GM23338 (cell line): Measurements from ENCODE around the gene SAT1. TPM values are rescaled to one million over a fixed set of nuclear protein-coding genes. Genes with fewer than 3 reads are reported as not detected.

ENCODE experiments used
- ATAC-seq: fragments of 200-7000 bp; cut with Tn5 transposase; 3 replicates; pipeline ENCODE4 v1.9.1; 2020
- DNase-seq: peaks from one replicate; pipeline ENCODE4 v3.0.0-alpha.2; 2015; ENCODE audit warnings: low spot score
- H2AFZ ChIP-seq: fragments of 200-600 bp; sonication (generic); 2 replicates; pipeline ENCODE4 v1.8.0; 2016; ENCODE audit warnings: antibody characterized with exemption, mild to moderate bottlenecking, moderate library complexity
- H3F3A ChIP-seq: fragments of 200-600 bp; sonication (generic); replicated peaks from 2 replicates; pipeline ENCODE4 v1.8.0; 2017; ENCODE audit warnings: antibody characterized with exemption, mixed run types, low read depth
- H3K27ac ChIP-seq: fragments of 200-600 bp; sonication (generic); 2 replicates; pipeline ENCODE4 v1.6.1; 2016; ENCODE audit warnings: low read depth
- H3K27me3 ChIP-seq: fragments of 200-600 bp; sonication (generic); 2 replicates; pipeline ENCODE4 v1.8.0; 2016; ENCODE audit warnings: mild to moderate bottlenecking, mixed run types, moderate library complexity; ENCODE audit not compliant: insufficient read depth
- H3K36me3 ChIP-seq: fragments of 200-600 bp; sonication (generic); 2 replicates; pipeline ENCODE4 v1.8.0; 2016; ENCODE audit warnings: mild to moderate bottlenecking; ENCODE audit not compliant: insufficient read depth
- H3K4me1 ChIP-seq: fragments of 200-600 bp; sonication (generic); 2 replicates; pipeline ENCODE4 v1.8.0; 2016; ENCODE audit warnings: mild to moderate bottlenecking, moderate library complexity; ENCODE audit not compliant: insufficient read depth
- H3K4me2 ChIP-seq: fragments of 200-600 bp; sonication (generic); 2 replicates; pipeline ENCODE4 v1.7.1; 2017; ENCODE audit warnings: mixed run types
- H3K4me3 ChIP-seq: fragments of 200-600 bp; sonication (generic); 2 replicates; pipeline ENCODE4 v1.6.1; 2016; ENCODE audit warnings: mixed run types
- H3K79me2 ChIP-seq: fragments of 200-600 bp; sonication (generic); replicated peaks from 2 replicates; pipeline ENCODE4 v1.8.0; 2017; ENCODE audit warnings: mild to moderate bottlenecking; ENCODE audit not compliant: insufficient read depth
- H3K9me2 ChIP-seq: fragments of 200-600 bp; sonication (generic); 2 replicates; pipeline ENCODE4 v1.8.0; 2017; ENCODE audit not compliant: insufficient read depth
- H4K20me1 ChIP-seq: fragments of 200-600 bp; sonication (generic); replicated peaks from 2 replicates; pipeline ENCODE4 v1.8.0; 2017; ENCODE audit warnings: mild to moderate bottlenecking; ENCODE audit not compliant: insufficient read depth
- H3K27ac Mint-ChIP-seq: 2 replicates; pipeline ENCODE4 v1.8.0; 2020; ENCODE audit warnings: inconsistent platforms, mild to moderate bottlenecking, moderate library complexity, mixed read lengths
- H3K27me3 Mint-ChIP-seq: 3 replicates; pipeline ENCODE4 v1.8.0; 2022; ENCODE audit warnings: low read depth, mild to moderate bottlenecking, moderate library complexity, mixed read lengths, inconsistent platforms; ENCODE audit not compliant: insufficient read depth, poor library complexity
- H3K36me3 Mint-ChIP-seq: 3 replicates; pipeline ENCODE4 v1.8.0; 2021; ENCODE audit warnings: low read depth, mild to moderate bottlenecking, inconsistent platforms, moderate library complexity, mixed read lengths
- H3K4me1 Mint-ChIP-seq: 3 replicates; pipeline ENCODE4 v1.8.0; 2020; ENCODE audit warnings: mild to moderate bottlenecking, inconsistent platforms, mixed read lengths
- H3K4me3 Mint-ChIP-seq: 3 replicates; pipeline ENCODE4 v1.8.0; 2021; ENCODE audit warnings: moderate library complexity, mild to moderate bottlenecking, inconsistent platforms, mixed read lengths
- H3K9me3 Mint-ChIP-seq: 3 replicates; pipeline ENCODE4 v1.8.0; 2020; ENCODE audit warnings: moderate library complexity, mild to moderate bottlenecking, inconsistent platforms, mixed read lengths
- CREB1 ChIP-seq: fragments of 250-450 bp; sonication (Bioruptor Pico); IDR thresholded peaks from 2 replicates; pipeline ENCODE4 v1.5.0; 2020; ENCODE audit warnings: low read depth, mild to moderate bottlenecking, moderate library complexity
- EZH2phosphoT487 ChIP-seq: fragments of 200-600 bp; sonication (generic); IDR thresholded peaks from one replicate; pipeline ENCODE4 v1.8.1; 2018; ENCODE audit warnings: antibody characterized with exemption; ENCODE audit not compliant: unreplicated experiment
- JUNB ChIP-seq: IDR thresholded peaks from one replicate; pipeline ENCODE4 v1.6.1; 2016; ENCODE audit warnings: antibody characterized with exemption; ENCODE audit not compliant: unreplicated experiment
- REST ChIP-seq: IDR thresholded peaks from one replicate; pipeline ENCODE4 v1.6.1; 2018; ENCODE audit warnings: antibody characterized with exemption; ENCODE audit not compliant: unreplicated experiment
- STAT1 ChIP-seq: IDR thresholded peaks from one replicate; pipeline ENCODE4 v1.6.1; 2016; ENCODE audit warnings: antibody characterized with exemption; ENCODE audit not compliant: unreplicated experiment
- ZNF331 ChIP-seq: fragments of 250-450 bp; sonication (Bioruptor Pico); IDR thresholded peaks from 2 replicates; pipeline ENCODE4 v1.5.0; 2020; ENCODE audit warnings: low read depth, mild to moderate bottlenecking, moderate library complexity
- polyA plus RNA-seq: library from polyadenylated mRNA; unstranded; fragments of >200 nt; fragmentation: Nextera tagmentation; extraction: Ambion mirVana; gene quantifications from 2 replicates; pipeline ENCODE4 v1.2.1, GENCODE V29; 2016
- total RNA-seq: library from RNA; depleted of rRNA; stranded (reverse); fragments of >200 nt; shearing (Covaris generic); gene quantifications from 2 replicates; pipeline ENCODE4 v1.2.3, GENCODE V29; 2014
- TF ChIP-seq, protein P1 (sequence below): fragments of 250-450 bp; sonication (Bioruptor Pico); IDR thresholded peaks from 2 replicates; pipeline ENCODE4 v1.5.0; 2020; ENCODE audit warnings: mild to moderate bottlenecking, moderate library complexity

The SAT1 gene
- total and polyA plus RNA-seq, 2 experiments from 2014 or later = 44.1 to 101 TPM

GRCh38 chrX:23810279-23810678 lies 27.3 kb downstream of the SAT1 start:
- H3F3A ChIP-seq = no peaks in the 10 kb centered on the region
- ATAC-seq (no peak), DNase-seq (no peak)
- no peak overlapping the region for H3K4me3 Mint-ChIP-seq
- H3K4me1 ChIP-seq = no peaks in the 10 kb centered on the region
- no peaks in the 10 kb centered on the region for H3K27me3 Mint-ChIP-seq
- no peak overlapping the region for H3K27ac Mint-ChIP-seq
- no peak for TF ChIP-seq ZNF331
- TF ChIP-seq JUNB = no peak
- TF ChIP-seq, protein P1, sequence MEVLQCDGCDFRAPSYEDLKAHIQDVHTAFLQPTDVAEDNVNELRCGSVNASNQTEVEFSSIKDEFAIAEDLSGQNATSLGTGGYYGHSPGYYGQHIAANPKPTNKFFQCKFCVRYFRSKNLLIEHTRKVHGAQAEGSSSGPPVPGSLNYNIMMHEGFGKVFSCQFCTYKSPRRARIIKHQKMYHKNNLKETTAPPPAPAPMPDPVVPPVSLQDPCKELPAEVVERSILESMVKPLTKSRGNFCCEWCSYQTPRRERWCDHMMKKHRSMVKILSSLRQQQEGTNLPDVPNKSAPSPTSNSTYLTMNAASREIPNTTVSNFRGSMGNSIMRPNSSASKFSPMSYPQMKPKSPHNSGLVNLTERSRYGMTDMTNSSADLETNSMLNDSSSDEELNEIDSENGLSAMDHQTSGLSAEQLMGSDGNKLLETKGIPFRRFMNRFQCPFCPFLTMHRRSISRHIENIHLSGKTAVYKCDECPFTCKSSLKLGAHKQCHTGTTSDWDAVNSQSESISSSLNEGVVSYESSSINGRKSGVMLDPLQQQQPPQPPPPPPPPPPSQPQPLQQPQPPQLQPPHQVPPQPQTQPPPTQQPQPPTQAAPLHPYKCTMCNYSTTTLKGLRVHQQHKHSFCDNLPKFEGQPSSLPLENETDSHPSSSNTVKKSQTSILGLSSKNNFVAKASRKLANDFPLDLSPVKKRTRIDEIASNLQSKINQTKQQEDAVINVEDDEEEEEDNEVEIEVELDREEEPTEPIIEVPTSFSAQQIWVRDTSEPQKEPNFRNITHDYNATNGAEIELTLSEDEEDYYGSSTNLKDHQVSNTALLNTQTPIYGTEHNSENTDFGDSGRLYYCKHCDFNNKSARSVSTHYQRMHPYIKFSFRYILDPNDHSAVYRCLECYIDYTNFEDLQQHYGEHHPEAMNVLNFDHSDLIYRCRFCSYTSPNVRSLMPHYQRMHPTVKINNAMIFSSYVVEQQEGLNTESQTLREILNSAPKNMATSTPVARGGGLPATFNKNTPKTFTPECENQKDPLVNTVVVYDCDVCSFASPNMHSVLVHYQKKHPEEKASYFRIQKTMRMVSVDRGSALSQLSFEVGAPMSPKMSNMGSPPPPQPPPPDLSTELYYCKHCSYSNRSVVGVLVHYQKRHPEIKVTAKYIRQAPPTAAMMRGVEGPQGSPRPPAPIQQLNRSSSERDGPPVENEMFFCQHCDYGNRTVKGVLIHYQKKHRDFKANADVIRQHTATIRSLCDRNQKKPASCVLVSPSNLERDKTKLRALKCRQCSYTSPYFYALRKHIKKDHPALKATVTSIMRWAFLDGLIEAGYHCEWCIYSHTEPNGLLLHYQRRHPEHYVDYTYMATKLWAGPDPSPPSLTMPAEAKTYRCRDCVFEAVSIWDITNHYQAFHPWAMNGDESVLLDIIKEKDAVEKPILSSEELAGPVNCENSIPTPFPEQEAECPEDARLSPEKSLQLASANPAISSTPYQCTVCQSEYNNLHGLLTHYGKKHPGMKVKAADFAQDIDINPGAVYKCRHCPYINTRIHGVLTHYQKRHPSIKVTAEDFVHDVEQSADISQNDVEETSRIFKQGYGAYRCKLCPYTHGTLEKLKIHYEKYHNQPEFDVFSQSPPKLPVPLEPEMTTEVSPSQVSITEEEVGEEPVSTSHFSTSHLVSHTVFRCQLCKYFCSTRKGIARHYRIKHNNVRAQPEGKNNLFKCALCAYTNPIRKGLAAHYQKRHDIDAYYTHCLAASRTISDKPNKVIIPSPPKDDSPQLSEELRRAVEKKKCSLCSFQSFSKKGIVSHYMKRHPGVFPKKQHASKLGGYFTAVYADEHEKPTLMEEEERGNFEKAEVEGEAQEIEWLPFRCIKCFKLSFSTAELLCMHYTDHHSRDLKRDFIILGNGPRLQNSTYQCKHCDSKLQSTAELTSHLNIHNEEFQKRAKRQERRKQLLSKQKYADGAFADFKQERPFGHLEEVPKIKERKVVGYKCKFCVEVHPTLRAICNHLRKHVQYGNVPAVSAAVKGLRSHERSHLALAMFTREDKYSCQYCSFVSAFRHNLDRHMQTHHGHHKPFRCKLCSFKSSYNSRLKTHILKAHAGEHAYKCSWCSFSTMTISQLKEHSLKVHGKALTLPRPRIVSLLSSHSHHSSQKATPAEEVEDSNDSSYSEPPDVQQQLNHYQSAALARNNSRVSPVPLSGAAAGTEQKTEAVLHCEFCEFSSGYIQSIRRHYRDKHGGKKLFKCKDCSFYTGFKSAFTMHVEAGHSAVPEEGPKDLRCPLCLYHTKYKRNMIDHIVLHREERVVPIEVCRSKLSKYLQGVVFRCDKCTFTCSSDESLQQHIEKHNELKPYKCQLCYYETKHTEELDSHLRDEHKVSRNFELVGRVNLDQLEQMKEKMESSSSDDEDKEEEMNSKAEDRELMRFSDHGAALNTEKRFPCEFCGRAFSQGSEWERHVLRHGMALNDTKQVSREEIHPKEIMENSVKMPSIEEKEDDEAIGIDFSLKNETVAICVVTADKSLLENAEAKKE (CRISPR knock-in tag) = no peak
- TF ChIP-seq REST = no peak
- no peak for TF ChIP-seq EZH2phosphoT487
- TF ChIP-seq STAT1 = no peak
- no peak for TF ChIP-seq CREB1 (CRISPR knock-in tag)
- H3K27me3 ChIP-seq = no peaks in the 10 kb centered on the region
- no peaks in the 10 kb centered on the region for H4K20me1 ChIP-seq
- H3K4me1 Mint-ChIP-seq = peaks cover 9% of the 10 kb centered on the region
- H3K36me3 Mint-ChIP-seq = no peaks in the 10 kb centered on the region
- H3K4me2 ChIP-seq = no peak overlapping the region
- H3K4me3 ChIP-seq = no peak overlapping the region
- H3K27ac ChIP-seq = no peak overlapping the region
- H3K36me3 ChIP-seq = no peaks in the 10 kb centered on the region
- H3K9me2 ChIP-seq = no peaks in the 10 kb centered on the region
- no peak overlapping the region for H2AFZ ChIP-seq
- no peaks in the 10 kb centered on the region for H3K9me3 Mint-ChIP-seq
- no peaks in the 10 kb centered on the region for H3K79me2 ChIP-seq
